ENCODE results near the gene ASB7.

- TF ChIP-seq, protein P1, sequence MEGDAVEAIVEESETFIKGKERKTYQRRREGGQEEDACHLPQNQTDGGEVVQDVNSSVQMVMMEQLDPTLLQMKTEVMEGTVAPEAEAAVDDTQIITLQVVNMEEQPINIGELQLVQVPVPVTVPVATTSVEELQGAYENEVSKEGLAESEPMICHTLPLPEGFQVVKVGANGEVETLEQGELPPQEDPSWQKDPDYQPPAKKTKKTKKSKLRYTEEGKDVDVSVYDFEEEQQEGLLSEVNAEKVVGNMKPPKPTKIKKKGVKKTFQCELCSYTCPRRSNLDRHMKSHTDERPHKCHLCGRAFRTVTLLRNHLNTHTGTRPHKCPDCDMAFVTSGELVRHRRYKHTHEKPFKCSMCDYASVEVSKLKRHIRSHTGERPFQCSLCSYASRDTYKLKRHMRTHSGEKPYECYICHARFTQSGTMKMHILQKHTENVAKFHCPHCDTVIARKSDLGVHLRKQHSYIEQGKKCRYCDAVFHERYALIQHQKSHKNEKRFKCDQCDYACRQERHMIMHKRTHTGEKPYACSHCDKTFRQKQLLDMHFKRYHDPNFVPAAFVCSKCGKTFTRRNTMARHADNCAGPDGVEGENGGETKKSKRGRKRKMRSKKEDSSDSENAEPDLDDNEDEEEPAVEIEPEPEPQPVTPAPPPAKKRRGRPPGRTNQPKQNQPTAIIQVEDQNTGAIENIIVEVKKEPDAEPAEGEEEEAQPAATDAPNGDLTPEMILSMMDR (IDR thresholded peaks at IDR 0.05) = no peak
- no peak for TF ChIP-seq POLR2A (IDR thresholded peaks at IDR 0.05)
These were observed 12.5 kb downstream of the ASB7 start for GRCh38 chr15:100614918-100615317.

Data from lower leg skin (tissue), 3 donors.